Stimulated activated CD8-positive, alpha-beta memory T cell treated with anti-CD3 and anti-CD28 coated beads, Interleukin-7, amount 100 ng/mL, for 4 hours (primary cell): ENCODE data around the gene FAM174B.

Source experiments
- DNase-seq, 2 donors: peaks; one replicate each; pipeline ENCODE4 v3.0.0-alpha.2; 2020; ENCODE audit warnings: low read depth in 2 of 2

Gene FAM174B

DNA sequence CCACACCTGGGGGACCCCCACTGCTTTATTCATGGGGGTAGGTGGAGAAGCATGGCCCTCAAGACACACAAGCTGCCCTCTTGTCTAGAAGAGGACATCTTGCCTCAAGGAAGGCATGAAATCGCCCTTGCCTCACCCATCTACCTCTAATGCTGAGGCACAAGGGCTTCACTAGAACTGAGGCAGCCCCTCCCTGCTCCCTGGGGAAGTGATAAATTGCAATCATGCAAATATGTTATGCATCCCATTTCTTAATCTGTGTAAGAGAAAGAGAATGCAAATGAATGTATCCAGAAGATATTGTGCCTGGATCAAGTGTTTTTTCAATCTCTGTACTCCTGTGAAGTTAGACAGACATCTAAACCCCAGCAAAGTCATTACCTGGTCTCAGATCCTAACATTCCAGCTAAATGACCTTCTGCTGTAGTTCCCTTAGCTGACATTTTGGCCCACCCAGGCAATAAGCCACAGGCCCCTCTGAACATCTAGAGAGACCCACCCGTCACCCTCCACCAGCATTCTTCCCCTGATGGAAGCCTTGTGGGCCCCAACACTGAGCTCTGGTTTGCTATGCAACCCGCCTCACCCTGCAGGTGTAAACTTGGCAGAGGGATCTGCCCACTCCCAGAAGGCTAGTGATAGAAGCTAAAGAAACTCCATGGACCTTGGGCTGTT lies 53.8 kb downstream of the FAM174B start:
- no peak for DNase-seq

DNA sequence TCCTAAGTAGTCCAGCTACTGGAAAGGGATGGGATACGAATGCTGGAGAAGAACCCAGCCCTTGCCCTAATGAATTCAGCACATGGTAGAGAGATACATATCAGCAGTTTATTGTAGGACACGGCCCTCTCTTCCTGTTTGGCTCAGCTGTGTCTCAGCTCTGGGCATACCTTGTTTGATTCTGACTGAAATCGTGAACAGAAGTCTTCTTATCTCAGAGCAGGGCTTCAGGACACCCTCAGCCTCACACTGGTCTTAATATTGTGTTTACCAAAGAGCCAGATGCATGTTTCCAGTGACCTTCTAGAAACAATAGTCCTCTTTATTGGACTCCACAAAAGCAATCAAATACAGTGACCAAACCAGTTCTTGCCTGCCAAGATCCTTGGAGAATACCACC lies 54.7 kb downstream of the FAM174B start:
- DNase-seq = no peak

DNA sequence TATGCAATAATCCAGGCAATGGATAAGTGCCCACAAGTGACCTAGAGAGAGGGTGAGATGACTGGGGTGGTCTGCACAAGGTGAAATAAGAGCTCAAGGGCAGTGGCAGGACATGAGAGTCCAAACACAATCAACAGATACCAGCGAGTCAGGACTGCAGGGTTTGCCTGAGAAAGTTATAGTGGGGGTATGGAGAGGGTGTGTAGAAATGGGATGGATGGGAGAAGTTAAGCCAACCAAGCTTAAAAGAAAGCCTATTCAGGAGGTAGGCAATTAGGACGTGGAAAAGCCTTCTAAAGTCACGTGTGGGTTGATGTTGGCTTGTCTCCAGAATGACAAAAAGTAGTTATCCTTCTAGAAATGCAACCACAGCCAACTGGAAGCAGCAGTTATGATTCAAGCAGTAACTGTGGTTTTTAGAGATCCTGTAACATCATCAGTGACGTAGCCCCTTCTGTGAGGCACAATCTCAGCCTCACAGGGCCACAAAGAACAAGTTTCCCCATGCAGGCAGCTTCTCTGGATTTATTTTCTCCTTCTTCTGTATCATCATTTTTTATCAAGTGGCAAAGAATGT lies 56.1 kb downstream of the FAM174B start:
- no peak for DNase-seq

DNA sequence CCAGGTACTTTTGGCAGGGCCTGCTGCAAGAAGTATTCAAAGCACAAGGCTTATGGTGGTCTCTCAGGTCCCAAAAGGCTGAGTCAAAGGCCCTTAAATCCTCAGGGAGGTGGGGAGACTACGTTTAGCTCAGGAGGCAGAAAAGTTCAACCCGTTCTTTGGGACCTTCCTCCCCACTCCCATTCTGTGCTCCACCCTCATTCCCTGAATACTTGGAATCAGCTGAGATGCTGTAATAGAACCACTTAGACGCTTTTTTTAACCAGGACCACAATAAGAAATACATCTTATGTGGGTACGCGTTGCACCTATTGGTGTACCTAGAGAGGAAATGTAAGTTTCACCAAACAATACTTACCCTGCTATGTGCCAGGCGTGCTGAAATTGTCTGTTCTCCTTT lies 58.0 kb downstream of the FAM174B start:
- no peak for DNase-seq

DNA sequence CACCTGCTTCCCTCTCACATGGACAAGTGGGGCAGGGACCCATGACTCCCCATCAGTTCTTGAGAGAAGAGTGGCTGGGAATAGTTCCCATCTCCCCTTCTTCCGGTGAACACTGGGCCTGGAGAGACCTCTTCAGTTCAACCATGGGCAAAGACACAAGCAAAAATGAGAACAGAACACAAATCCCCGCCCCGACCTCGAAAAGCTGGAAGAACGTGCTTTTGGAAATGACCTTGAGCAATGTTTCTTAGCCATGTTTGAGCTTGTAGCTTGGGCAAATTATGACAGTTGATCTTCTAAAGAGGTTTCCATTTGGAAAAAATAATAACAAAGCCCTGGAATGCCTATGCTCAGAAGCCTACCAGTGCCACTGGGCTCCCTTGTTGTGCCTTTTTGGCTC lies 59.0 kb downstream of the FAM174B start:
- DNase-seq = no peak

DNA sequence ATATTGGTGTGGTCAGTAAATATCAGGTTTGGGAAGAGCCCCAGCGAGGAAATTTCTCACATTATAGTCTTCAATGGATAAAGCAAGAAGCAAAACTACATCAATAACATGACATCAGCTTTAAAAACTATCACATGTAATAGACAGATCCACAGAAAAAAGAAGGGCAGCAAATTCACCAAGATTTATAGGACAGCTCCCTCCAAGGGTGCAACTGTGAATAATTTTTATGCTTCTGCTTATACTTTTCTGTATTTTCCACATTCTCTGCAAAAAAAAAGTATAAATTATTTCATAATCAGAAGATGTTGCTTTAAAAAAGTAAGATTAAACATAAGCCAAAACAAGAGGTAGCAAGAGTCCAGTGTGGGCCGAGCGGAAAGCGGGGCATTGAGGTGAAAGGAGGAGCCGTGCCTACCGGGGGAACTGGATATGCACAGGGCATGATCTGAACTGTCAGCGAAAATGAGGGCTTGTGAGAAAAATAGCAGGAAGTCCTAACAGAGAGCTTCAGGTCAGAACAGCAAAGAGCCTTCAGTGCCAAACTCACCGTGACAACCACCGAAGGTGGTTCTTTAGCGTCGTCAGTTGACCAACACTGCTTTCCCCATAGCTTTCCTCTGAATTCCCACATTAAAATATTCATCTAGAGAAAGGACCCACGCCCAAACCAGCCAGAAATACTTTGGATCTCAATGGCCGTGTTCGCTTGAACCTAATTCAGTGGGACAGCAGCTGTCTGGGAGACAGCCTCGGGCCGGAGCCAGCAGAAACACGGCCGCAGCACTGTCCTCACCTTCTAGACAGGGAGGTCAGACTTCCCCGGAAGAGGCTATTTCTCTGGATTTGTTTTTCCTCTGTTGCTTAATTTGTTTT lies 59.8 kb downstream of the FAM174B start:
- DNase-seq = no peak

DNA sequence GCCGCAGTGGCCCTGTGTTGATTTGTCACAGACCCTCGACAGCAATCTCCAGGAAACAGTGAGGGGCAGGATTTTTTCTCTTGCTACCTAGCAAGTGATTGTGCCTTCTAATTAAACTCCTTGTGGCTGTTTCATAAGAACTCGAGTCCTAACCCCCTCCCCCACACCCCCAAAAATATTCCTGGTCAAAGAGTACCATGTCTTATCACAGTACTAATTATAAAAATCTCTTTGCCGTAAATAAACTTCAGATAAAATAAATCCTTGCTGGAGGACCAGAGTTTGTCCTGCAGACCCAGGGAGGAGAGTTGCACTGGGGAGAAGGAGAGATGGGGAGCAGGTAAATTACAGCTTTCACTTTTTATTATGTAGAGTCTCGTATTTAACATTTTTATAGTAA lies 64.3 kb downstream of the FAM174B start:
- no peak for DNase-seq

DNA sequence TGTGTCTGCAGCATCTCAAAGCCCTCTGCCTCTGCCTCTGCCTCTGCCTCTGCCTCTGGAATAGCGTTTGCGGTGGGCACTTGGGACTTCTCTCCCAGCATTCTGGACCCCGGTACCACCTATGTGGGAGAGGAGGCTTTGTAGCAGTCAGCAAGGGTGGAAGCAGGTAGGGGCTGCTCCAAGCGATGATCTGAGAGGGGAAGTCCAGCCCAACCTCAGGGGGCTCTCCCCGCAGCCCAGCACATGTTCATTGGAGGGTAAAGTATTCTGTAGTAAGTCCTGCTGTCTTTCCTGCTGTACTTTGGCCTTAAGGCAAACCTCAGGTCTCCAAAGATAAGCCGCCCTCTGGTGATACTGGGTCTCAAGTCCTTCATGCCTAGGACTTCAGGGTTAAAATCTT lies 68.6 kb downstream of the FAM174B start:
- DNase-seq = no peak

DNA sequence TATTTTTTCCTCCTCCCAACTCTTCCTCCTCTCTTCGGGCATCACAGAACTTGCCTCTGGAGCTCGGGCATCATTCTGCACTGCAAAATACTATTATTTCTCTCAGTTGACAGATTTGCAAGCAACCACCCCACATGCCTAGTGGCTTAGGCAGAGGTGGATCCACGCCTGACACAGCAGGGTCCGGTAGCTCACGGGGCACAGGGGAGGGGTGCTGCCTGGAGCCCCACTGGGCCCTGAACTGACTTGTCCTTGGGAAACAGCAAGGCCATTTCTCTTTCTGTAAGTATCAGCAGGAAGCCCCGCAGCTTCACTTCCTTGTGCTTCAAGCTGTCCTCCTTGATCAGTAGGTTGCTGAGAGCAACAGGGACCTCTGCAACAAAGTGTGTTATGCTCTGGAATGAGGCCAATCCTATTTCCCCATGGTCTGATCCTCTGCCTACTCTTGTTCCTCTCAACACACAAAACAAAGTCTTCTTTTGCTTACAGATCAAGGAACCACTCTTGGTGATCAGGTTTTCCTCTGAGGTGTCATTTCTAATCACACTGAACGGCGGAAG lies 69.1 kb downstream of the FAM174B start:
- DNase-seq = no peak

DNA sequence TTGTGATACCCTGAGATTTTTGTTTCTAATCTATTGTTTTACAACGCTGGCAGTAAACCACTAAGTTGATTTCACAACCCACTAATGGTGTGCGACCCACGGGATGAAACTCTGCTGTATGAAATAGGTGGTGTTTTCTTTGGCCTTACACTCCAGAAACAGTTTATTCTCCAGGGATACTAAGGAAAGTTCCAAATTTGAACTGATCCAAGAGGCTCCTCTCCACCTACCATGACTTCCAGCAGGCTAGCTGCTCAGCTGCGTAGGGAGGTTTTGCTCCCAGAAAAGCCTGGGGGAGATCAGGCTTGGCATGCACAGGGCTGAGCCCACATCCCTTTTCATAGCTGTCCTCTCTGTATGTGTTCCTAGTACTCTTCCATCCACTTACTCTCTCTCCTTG lies 71.5 kb downstream of the FAM174B start:
- no peak for DNase-seq

DNA sequence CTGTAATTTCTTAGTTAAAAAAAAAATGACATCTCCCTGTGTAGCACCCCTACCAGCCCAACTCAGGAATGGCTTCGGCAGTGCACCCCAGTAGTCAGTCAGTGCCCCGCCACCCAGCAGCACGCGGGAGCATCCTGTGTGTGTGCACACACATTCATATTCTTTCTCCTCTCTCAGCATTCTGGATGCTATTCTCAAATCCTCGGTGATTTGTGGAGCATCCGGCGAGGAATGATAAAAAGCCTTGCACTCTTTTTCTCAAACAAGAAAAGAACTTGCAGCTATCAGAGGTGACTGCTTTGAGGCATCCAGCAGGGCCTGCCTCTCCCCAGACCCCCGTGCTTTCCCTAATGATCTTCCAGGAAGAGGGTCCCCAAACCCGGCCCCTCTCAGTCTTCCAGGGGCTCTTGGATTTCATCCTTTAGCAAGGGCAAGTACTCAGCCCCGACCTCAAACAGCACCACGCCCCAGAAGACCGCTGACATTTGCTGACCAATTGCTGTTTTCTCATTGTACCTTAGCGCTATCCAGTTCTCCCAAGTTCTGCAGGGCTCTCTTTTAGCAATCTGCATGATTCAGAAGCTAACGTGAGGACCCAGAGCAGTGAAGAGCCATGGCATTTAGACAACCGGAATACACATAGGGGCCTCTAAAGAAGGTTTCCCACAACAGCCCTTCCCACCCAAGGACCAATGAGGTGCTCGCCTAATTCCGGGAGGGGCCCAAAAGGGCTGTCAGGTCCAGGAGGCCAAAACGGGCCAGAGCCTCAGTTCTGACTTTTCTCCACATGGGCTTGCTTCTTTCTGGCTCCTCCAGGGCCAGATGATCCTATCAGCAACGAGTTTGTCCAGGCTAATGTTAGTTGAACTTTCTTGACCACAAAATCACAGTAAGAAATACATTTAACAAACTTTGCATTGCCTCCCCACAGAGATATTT lies 72.2 kb downstream of the FAM174B start:
- DNase-seq = no peak

DNA sequence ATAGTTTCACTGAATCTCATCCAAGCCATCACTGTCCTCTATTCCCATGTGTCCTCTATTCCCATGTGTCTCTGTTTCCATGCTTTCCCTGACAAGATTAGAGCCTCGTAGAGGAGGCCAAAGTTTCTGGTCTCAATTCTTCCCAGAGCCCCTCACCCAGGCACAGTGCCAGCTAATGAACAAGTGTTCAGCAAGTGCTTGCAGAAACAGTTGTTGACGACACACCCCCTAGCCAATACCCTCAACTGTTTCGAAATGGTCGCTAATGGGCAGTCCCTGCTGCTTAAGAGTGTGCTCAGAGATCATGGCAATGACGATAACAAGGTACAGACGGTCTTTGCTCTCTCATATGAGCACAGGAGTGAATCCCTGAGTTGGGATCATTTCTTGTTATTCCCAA lies 73.4 kb downstream of the FAM174B start:
- no peak for DNase-seq

DNA sequence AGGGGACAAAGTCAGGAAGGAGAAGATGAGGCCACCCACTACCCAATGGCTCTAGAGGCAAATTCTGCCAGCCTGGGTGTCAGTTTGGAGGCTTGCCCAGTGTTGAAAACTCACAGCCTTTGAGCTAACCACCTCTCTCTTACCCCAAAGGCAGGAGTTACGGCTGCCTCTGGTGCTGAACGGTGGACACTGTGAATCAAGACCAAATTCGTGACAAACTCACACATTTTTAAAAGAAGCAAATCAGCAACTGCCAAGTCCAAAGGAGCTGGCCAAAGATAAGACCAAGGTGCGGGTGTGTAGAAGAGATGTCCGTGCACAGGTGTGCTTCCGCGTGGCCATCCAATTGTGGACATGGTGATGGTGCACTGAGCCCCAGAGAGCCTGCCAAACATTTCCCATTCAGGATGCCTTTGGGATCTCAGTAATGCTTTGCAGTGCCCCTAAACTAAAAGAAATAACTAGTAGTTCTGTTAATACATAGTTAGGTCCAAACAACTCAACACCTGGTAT lies 74.6 kb downstream of the FAM174B start:
- no peak for DNase-seq

DNA sequence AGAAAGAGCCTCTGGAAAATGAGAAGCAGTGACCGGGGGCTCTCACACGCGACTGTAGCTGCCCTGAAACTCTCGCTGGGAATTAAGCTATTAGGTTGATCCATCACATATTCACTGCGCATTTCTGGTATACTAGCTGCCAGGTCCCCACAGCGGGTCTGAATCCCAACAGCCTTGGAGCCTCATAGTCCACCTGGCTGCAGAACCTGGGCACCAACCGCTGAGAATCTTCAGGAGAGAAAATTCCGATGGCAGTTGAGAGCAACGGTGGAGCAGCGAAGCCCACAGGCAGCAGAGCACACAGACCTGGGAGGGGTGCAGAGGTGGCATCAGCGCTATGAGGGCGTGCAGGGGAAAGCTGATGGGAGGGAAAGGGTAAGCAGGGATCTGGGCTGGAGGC lies 75.1 kb downstream of the FAM174B start:
- DNase-seq = no peak

DNA sequence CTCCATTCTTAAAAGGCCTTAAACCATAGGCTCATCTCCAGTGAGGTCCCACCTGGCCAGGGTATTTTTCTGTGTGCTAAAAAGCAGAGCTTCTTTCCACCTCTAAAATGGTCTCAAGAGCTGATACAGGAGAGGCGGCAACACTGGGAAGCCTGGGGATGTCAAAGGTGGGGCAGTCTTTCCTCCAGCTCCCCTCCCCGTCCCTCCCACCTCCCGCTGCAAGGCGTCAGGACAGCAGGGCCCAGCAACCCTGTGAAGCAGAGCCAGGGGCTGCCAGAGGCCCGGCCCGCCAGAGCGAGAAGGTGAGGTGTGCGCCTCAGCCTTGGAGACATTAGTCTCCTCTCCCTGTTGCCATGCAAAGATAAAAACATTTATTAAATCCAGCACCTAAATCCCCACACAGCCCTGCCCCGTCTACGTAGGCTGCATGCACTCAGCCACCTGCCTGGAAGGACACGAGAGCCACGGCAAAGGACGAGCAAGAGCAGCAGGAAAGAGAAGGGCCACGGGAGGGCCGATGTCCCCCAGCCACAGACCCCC lies 75.6 kb downstream of the FAM174B start:
- no peak for DNase-seq

DNA sequence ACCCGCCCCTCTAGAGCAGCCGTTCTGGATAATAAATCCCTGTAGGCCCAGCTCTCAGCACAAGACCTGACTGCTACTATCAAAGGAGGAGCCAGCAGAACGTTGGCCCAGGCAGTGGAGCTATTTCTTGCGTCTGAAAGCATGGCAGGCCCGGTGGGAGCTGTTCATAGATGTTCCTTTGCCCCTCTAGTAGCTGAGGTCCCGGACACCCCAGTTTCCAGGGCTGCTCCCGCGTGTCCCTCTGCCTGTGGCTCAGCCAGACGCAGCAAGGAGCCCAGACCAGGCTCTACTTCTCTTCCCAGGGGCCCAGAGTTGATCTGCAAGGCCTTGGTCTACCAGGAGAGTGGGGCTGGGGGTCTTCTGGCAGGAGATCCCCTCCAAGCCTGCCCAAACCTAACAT lies 76.1 kb downstream of the FAM174B start:
- DNase-seq = no peak

DNA sequence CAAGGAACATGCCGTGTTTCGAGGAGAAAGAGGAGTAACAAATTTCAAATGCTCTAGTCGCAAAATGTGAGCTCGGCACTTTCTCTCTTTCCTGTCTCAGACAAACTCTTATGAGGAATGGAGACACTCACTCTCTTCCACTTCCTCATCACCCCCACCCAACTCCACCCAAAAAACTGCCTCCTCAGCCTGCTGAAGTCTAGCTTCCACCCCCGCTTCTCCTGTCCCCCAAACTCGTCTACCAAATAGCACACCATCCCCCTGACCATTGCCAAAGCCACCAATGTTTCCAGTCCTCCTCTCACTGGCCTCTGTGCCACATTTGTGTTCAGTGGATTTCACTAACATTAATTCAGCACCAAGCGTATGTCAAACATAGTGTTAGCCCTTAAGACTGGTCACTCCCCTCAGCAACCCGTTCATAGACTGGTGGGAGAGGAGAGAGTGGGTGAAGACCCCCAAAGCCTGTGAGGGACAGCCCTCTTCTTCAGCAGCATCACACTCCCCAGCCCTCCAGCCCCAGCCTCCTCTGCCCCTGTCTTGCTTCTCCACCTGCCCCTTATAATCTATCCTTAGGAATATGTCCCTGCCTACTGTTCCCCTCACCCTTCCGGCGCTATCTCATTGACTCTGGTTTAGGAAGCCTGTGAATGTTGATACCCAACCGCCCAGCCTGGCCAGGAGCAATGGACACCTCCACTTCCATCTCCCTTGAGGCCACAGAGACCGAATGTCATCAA lies 77.3 kb downstream of the FAM174B start:
- DNase-seq = no peak

DNA sequence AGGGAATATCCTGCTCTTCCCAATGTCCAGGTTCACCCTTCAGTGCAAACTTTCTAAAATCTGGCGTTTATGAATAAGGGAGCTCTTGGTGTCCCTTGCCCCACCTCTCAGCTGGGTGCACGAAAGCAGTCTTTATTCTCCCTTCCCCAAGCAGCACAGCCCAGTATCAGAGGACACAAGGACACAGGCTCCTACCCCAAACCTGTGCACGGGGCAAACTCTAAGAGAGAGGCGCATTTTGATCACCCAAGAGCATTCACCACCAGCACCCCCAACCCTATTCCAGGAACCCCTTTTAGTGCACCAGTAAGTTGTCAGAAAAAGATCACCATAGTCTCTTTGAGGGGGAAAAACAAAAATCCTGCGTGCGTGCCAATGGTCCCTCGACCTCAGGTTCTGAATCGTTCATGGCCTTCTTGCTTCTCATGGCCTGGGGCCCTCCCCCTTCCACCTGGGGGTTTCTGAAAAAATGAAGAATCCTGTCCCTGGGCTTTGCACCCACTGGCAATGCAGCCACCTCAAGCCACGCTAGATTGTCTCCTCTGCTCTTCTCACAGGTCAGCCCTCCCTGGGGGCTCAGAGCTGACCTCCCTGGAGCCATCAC lies 78.9 kb downstream of the FAM174B start:
- DNase-seq = no peak

DNA sequence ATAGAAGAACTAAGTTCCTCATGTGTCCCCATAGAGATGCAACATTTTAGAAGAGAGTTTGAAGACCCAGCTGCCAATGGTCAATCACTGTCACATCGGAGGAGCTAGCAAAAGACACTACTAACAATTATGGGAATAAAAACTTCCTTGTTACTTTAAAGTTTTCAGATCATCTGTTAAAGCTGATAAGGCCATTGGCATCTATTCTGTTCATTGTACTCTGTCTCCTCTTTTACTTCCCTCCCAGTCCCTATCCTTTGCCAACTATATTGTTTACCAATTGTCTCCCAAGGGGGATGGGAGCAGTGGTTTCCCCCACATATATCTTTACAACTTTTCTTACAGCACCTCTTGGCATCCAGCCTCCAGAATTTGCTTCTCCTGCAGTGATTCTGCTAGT lies 81.0 kb downstream of the FAM174B start:
- DNase-seq = no peak

DNA sequence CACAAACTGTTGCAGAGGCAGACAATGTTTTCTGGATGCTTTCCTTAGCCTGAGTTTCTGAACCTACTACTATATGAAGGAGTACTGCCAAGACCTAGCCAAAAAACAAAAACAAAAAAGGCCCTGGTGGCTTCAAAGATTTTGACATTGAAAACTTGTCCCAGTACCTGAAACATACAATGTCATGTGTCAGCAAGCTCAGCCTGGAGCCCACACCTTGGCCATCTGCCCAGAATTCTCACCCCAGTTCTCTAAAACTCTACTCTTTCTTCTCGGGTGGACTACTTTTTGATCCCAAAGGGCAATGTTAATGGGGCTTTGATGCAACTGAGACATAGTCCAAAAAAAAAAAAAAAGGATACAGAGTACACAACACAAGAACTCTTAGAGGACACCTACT lies 81.4 kb downstream of the FAM174B start:
- DNase-seq = no peak
